HCT116 (cell line): Measurements from ENCODE around the gene SLC23A3. TPM values are rescaled to one million over a fixed set of nuclear protein-coding genes. Genes with fewer than 3 reads are reported as not detected.

Experiments
- ATAC-seq: fragments of 200-7000 bp; cut with Tn5 transposase; 2 replicates; pipeline ENCODE4 v1.9.1; 2020; ENCODE audit warnings: mild to moderate bottlenecking, moderate library complexity
- BruUV-seq: library from RNA; stranded (reverse); fragments of 400-500 nt; replicated peaks from 2 replicates; lab custom pipeline; 2021; lab: Mats Ljungman, UMichigan
- CTCF ChIA-PET: fragments of 300-600 bp; sonication (Branson Sonifier 250); formaldehyde crosslinking; loops from one replicate; lab custom pipeline; 2021; ENCODE audit warnings: antibody characterized with exemption; lab: Charles Lee
- POLR2A ChIA-PET: fragments of 300-600, 350-600 bp; sonication (Branson Sonifier 250); formaldehyde crosslinking; loops from one replicate; lab custom pipeline; 2021; ENCODE audit warnings: antibody characterized with exemption; lab: Charles Lee
- RAD21 ChIA-PET, 2 experiments: fragments of 300-600 bp; sonication (Branson Sonifier 250); formaldehyde crosslinking; loops; one replicate each; lab custom pipeline; 2023; ENCODE audit warnings: low total read pairs in 2 of 2; ENCODE audit not compliant: uncharacterized antibody in 2 of 2, unreplicated experiment in 2 of 2, low non-redundant PET in 1 of 2; lab: Charles Lee
- DNase-seq: peaks from one replicate; pipeline ENCODE4 v3.0.0-alpha.2; 2010; ENCODE audit warnings: low read depth, low spot score
- H2AFZ ChIP-seq: fragments of 200-600 bp; shearing (Covaris generic), sonication (generic); 2 replicates; pipeline ENCODE4 v1.6.1; 2017; ENCODE audit warnings: low read depth, mixed run types, mixed read lengths, antibody characterized with exemption, low read length; ENCODE audit not compliant: poor library complexity, severe bottlenecking
- H3K27ac ChIP-seq: 2 replicates; pipeline ENCODE4 v1.5.1; 2012; ENCODE audit warnings: low read depth, low read length
- H3K27me3 ChIP-seq: fragments of 200-600 bp; sonication (generic); 2 replicates; pipeline ENCODE4 v1.6.1; 2016; ENCODE audit warnings: mixed run types, low read length, mixed read lengths; ENCODE audit not compliant: insufficient read depth
- H3K36me3 ChIP-seq, 2 experiments: fragments of 200-500 bp in 1 of 2; fragments of 200-600 bp in 1 of 2; sonication (Bioruptor generic) in 1 of 2; sonication (generic) in 1 of 2; 2 replicates each; pipeline versions ENCODE4 v1.5.1 to v1.6.1; 2014 to 2016; ENCODE audit warnings: low read length in 2 of 2, inconsistent platforms in 1 of 2, mixed read lengths in 1 of 2, mixed run types in 1 of 2; ENCODE audit not compliant: insufficient read depth in 2 of 2, control insufficient read depth in 1 of 2
- H3K4me1 ChIP-seq, 2 experiments: fragments of 200-600 bp in 1 of 2; sonication (generic) in 1 of 2; 2 replicates each; pipeline versions ENCODE4 v1.5.1 to v1.6.1; 2012 to 2017; ENCODE audit warnings: low read length in 2 of 2, inconsistent platforms in 1 of 2, mild to moderate bottlenecking in 1 of 2, mixed read lengths in 1 of 2, mixed run types in 1 of 2, moderate library complexity in 1 of 2; ENCODE audit not compliant: insufficient read depth in 2 of 2, control insufficient read depth in 1 of 2
- H3K4me2 ChIP-seq: fragments of 200-600 bp; sonication (generic); 2 replicates; pipeline ENCODE4 v1.6.1; 2017; ENCODE audit warnings: mixed run types, low read length, mixed read lengths
- H3K4me3 ChIP-seq, 2 experiments: fragments of 200-600 bp in 1 of 2; sonication (generic) in 1 of 2; replicated peaks in 1 of 2; 2 replicates each; pipeline ENCODE4 v1.5.1; 2011 to 2016; ENCODE audit warnings: low read length in 2 of 2, control low read depth in 1 of 2, low read depth in 1 of 2, mild to moderate bottlenecking in 1 of 2, mixed read lengths in 1 of 2, mixed run types in 1 of 2
- H3K79me2 ChIP-seq: fragments of 200-600 bp; sonication (generic); 2 replicates; pipeline ENCODE4 v1.6.1; 2017; ENCODE audit warnings: mild to moderate bottlenecking, mixed run types, low read length, moderate library complexity, mixed read lengths; ENCODE audit not compliant: insufficient read depth
- H3K9ac ChIP-seq: fragments of 200-600 bp; sonication (generic); 2 replicates; pipeline ENCODE4 v1.6.1; 2016; ENCODE audit warnings: low read length, mixed read lengths
- H3K9me2 ChIP-seq: fragments of 200-600 bp; sonication (generic), shearing (Covaris generic); 2 replicates; pipeline ENCODE4 v1.6.1; 2017; ENCODE audit warnings: mixed run types, mild to moderate bottlenecking, moderate library complexity; ENCODE audit not compliant: insufficient read depth
- H3K9me3 ChIP-seq, 2 experiments: fragments of 200-500 bp in 1 of 2; fragments of 200-600 bp in 1 of 2; sonication (Bioruptor generic) in 1 of 2; sonication (generic) in 1 of 2; 2 replicates each; pipeline ENCODE4 v1.6.1; 2014 to 2017; ENCODE audit warnings: low read length in 2 of 2, mixed read lengths in 2 of 2, inconsistent platforms in 1 of 2, low read depth in 1 of 2, mild to moderate bottlenecking in 1 of 2, mixed run types in 1 of 2, moderate library complexity in 1 of 2; ENCODE audit not compliant: control insufficient read depth in 1 of 2, insufficient read depth in 1 of 2
- H4K20me1 ChIP-seq: fragments of 200-600 bp; sonication (generic), shearing (Covaris generic); 2 replicates; pipeline ENCODE4 v1.6.1; 2017; ENCODE audit warnings: mixed run types, mild to moderate bottlenecking, moderate library complexity; ENCODE audit not compliant: insufficient read depth
- EGR1 ChIP-seq: IDR thresholded peaks from 2 replicates; pipeline ENCODE4 v1.6.1; 2012; ENCODE audit warnings: low read depth
- ELF1 ChIP-seq: IDR thresholded peaks from 2 replicates; pipeline ENCODE4 v1.6.1; 2012; ENCODE audit warnings: low read depth, borderline replicate concordance
- POLR2A ChIP-seq: IDR thresholded peaks from 2 replicates; pipeline ENCODE4 v1.7.0; 2011; ENCODE audit warnings: borderline replicate concordance; ENCODE audit not compliant: insufficient read depth, insufficient read length; ENCODE audit errors: extremely low read depth
- RAD21 ChIP-seq: IDR thresholded peaks from 2 replicates; pipeline ENCODE4 v1.6.1; 2012; ENCODE audit warnings: low read depth, mild to moderate bottlenecking
- SIN3A ChIP-seq: IDR thresholded peaks from 2 replicates; pipeline ENCODE4 v1.6.1; 2012; ENCODE audit warnings: low read depth
- SP1 ChIP-seq: IDR thresholded peaks from 2 replicates; pipeline ENCODE4 v1.6.1; 2012; ENCODE audit warnings: low read depth
- TCF7L2 ChIP-seq: IDR thresholded peaks from 2 replicates; pipeline ENCODE4 v1.7.0; 2011; ENCODE audit warnings: borderline replicate concordance, inconsistent platforms; ENCODE audit not compliant: insufficient read depth, insufficient read length; ENCODE audit errors: extremely low read depth
- YY1 ChIP-seq: IDR thresholded peaks from 2 replicates; pipeline ENCODE4 v1.6.1; 2011; ENCODE audit warnings: low read length, low read depth, moderate library complexity, mild to moderate bottlenecking; ENCODE audit not compliant: insufficient replicate concordance; ENCODE audit errors: extremely low read depth
- ZFX ChIP-seq: fragments of 450-650 bp; IDR thresholded peaks from 2 replicates; pipeline ENCODE4 v1.6.1; 2017
- intact Hi-C: fragments of 100-400 bp; cut with micrococcal nuclease; formaldehyde crosslinking; loops from 2 replicates; pipeline ENCODE4 v1.10.0; 2022
- total RNA-seq: library from RNA; stranded (reverse); gene quantifications from one replicate; pipeline ENCODE4 v1.2.1, GENCODE V29; 2021; ENCODE audit not compliant: unreplicated experiment
- TF ChIP-seq, protein P1 (sequence below), 3 experiments: fragments of 200-600 bp in 1 of 3; sonication (generic) in 1 of 3; IDR thresholded peaks in 2 of 3; conservative IDR thresholded peaks in 1 of 3; 2 replicates each; pipeline ENCODE4 v1.5.1; 2012 to 2017; ENCODE audit warnings: low read depth in 2 of 3, low read length in 2 of 3, antibody characterized with exemption in 1 of 3, borderline replicate concordance in 1 of 3, control low read depth in 1 of 3, mild to moderate bottlenecking in 1 of 3, mixed read lengths in 1 of 3, mixed run types in 1 of 3, moderate library complexity in 1 of 3; ENCODE audit not compliant: insufficient read depth in 1 of 3
- TF ChIP-seq, protein P2 (sequence below): IDR thresholded peaks from 2 replicates; pipeline ENCODE4 v1.6.1; 2012
- TF ChIP-seq, protein P3 (sequence below): IDR thresholded peaks from 2 replicates; pipeline ENCODE4 v1.6.1; 2011; ENCODE audit warnings: mild to moderate bottlenecking, low read length, moderate library complexity; ENCODE audit not compliant: insufficient replicate concordance; ENCODE audit errors: extremely low read depth
- TF ChIP-seq, protein P4 (sequence below): IDR thresholded peaks from 2 replicates; pipeline ENCODE4 v1.6.1; 2012

The SLC23A3 gene
- total RNA-seq, 1 experiment from 2014 or later, result 4.8 TPM

DNA sequence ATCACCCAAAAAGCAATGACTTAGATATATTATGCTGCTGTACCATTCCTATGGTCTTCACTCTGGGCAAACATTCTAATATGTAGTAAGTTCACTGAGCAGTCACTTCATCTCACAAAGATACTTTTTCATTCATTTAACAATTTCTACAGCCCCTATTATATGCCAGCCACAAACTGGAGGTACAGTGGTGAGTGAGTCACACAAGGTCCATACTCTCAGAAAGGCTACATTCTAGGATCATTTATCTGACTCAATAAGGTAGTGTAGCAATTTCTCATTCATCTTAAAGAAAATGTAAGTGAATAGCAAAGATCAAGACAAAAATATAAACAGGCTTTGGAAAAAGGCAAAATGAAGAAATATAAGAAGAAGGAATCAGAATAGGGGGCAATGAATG is 49.7 kb downstream of the SLC23A3 start (continued):
- no peak for TF ChIP-seq EGR1
- no peak for TF ChIP-seq YY1
- TF ChIP-seq ZFX, result no peak

DNA sequence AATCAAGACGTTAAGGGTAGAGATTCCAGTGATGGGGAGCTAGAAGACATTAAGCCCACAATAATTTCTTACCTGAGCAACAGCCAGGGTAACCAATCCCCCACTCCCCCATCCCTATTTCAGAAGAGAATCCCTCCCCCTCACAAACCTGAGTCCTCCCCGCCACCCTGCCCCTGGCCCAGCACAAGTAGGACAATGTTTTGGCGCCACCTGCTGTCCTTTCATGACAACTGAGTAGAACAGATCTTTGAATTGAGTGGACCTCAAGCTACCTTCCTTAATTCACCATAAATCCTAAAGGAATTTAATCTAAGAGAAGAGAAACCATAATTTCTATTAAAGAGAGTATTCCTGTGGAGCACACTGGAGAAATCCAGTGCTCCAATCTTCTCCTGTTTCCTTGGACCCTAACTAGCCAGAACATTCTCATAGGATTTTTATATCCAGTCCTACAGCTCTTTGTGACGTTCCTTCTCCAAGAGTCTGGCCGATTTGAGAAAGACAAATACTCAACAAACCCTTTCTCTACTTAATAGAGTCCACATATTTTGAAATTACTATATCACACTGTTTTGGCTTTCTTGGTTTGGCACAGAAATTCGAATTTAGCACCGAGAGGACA is 50.3 kb downstream of the SLC23A3 start:
- no peak overlapping the region for H2AFZ ChIP-seq
- CTCF ChIA-PET, result interaction anchor here (0.7 to 5.6 kb wide), 32 partner anchors 9 to 266 kb away, joined by 3 to 51 read pairs (median 4); no protein-coding TSS in a partner anchor
- intact Hi-C loops, result loop anchor here (1.0 to 5.0 kb wide), 5 partner anchors 46 to 267 kb away; no protein-coding TSS in a partner anchor
- BruUV-seq, result no TSS peak
- no peaks in the 10 kb centered on the region for H3K36me3 ChIP-seq
- no peaks in the 10 kb centered on the region; the same call in 1 of the 2 replicates for H3K27me3 ChIP-seq
- TF ChIP-seq, protein P1, sequence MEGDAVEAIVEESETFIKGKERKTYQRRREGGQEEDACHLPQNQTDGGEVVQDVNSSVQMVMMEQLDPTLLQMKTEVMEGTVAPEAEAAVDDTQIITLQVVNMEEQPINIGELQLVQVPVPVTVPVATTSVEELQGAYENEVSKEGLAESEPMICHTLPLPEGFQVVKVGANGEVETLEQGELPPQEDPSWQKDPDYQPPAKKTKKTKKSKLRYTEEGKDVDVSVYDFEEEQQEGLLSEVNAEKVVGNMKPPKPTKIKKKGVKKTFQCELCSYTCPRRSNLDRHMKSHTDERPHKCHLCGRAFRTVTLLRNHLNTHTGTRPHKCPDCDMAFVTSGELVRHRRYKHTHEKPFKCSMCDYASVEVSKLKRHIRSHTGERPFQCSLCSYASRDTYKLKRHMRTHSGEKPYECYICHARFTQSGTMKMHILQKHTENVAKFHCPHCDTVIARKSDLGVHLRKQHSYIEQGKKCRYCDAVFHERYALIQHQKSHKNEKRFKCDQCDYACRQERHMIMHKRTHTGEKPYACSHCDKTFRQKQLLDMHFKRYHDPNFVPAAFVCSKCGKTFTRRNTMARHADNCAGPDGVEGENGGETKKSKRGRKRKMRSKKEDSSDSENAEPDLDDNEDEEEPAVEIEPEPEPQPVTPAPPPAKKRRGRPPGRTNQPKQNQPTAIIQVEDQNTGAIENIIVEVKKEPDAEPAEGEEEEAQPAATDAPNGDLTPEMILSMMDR (IDR thresholded peaks at IDR 0.05 in 2 of 3, conservative IDR thresholded peaks at IDR 0.05 in 1 of 3; ENCODE audit: borderline replicate concordance in 1 of 3, insufficient read depth in 1 of 3, low read depth in 2 of 3, low read length in 2 of 3), result peak; percentile 67 to 93 (median 90)
- no peak for TF ChIP-seq ELF1
- TF ChIP-seq RAD21, result peak; percentile 91
- TF ChIP-seq, protein P2, sequence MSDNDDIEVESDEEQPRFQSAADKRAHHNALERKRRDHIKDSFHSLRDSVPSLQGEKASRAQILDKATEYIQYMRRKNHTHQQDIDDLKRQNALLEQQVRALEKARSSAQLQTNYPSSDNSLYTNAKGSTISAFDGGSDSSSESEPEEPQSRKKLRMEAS, result no peak
- no peak for TF ChIP-seq POLR2A
- TF ChIP-seq, protein P3, sequence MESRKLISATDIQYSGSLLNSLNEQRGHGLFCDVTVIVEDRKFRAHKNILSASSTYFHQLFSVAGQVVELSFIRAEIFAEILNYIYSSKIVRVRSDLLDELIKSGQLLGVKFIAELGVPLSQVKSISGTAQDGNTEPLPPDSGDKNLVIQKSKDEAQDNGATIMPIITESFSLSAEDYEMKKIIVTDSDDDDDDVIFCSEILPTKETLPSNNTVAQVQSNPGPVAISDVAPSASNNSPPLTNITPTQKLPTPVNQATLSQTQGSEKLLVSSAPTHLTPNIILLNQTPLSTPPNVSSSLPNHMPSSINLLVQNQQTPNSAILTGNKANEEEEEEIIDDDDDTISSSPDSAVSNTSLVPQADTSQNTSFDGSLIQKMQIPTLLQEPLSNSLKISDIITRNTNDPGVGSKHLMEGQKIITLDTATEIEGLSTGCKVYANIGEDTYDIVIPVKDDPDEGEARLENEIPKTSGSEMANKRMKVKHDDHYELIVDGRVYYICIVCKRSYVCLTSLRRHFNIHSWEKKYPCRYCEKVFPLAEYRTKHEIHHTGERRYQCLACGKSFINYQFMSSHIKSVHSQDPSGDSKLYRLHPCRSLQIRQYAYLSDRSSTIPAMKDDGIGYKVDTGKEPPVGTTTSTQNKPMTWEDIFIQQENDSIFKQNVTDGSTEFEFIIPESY, result no peak
- no peak for TF ChIP-seq TCF7L2
- TF ChIP-seq SIN3A, result no peak
- TF ChIP-seq SP1, result no peak
- TF ChIP-seq, protein P4, sequence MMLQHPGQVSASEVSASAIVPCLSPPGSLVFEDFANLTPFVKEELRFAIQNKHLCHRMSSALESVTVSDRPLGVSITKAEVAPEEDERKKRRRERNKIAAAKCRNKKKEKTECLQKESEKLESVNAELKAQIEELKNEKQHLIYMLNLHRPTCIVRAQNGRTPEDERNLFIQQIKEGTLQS, result no peak
- no peaks in the 10 kb centered on the region for H3K9me2 ChIP-seq
- ATAC-seq (peak; percentile 93), DNase-seq (peak; percentile 27)
- H3K9me3 ChIP-seq, result no peaks in the 10 kb centered on the region
- no peak overlapping the region for H3K4me3 ChIP-seq
- H3K4me1 ChIP-seq, result peaks cover 7 to 8% of the 10 kb centered on the region in 2 experiments
- RAD21 ChIA-PET, result interaction anchor here (0.7 to 2.2 kb wide), 8 partner anchors 35 to 269 kb away, joined by 3 to 10 read pairs (median 6); no protein-coding TSS in a partner anchor
- H3K4me2 ChIP-seq, result no peak overlapping the region
- POLR2A ChIA-PET, result no interaction called here
- no peak overlapping the region for H3K9ac ChIP-seq
- no peaks in the 10 kb centered on the region for H3K79me2 ChIP-seq
- H3K27ac ChIP-seq, result no peak overlapping the region
- H4K20me1 ChIP-seq, result no peaks in the 10 kb centered on the region
